Liver (tissue), 3 donors: Measurements from ENCODE around the gene COX4I1.

Experiments
- ATF3 ChIP-seq: IDR thresholded peaks from 2 replicates; pipeline ENCODE4 v1.6.1; 2016; ENCODE audit warnings: antibody characterized with exemption
- CTCF ChIP-seq: fragments of 150-350 bp; IDR thresholded peaks from 2 replicates; pipeline ENCODE4 v1.5.1; 2017; ENCODE audit warnings: improper control_type of control experiment, low read depth, low read length; ENCODE audit not compliant: missing input control
- EGR1 ChIP-seq, 2 donors: IDR thresholded peaks; 2 replicates each; pipeline ENCODE4 v1.6.1; 2016 to 2018; ENCODE audit warnings: antibody characterized with exemption in 2 of 2, low read depth in 2 of 2
- GABPA ChIP-seq, 2 donors: IDR thresholded peaks in 1 of 2; conservative IDR thresholded peaks in 1 of 2; 2 replicates each; pipeline ENCODE4 v1.6.1; 2016; ENCODE audit warnings: antibody characterized with exemption in 2 of 2, mild to moderate bottlenecking in 1 of 2, moderate library complexity in 1 of 2
- NR2F2 ChIP-seq: IDR thresholded peaks from 2 replicates; pipeline ENCODE4 v1.6.1; 2016; ENCODE audit warnings: antibody characterized with exemption
- REST ChIP-seq: IDR thresholded peaks from 2 replicates; pipeline ENCODE4 v1.6.1; 2016; ENCODE audit warnings: antibody characterized with exemption, mild to moderate bottlenecking
- RXRA ChIP-seq, 2 donors: IDR thresholded peaks; 2 replicates each; pipeline ENCODE4 v1.6.1; 2017 to 2018; ENCODE audit warnings: antibody characterized with exemption in 2 of 2, mild to moderate bottlenecking in 1 of 2
- TAF1 ChIP-seq: conservative IDR thresholded peaks from 2 replicates; pipeline ENCODE4 v1.6.1; 2016; ENCODE audit warnings: antibody characterized with exemption, mild to moderate bottlenecking
- YY1 ChIP-seq: IDR thresholded peaks from 2 replicates; pipeline ENCODE4 v1.6.1; 2016; ENCODE audit warnings: antibody characterized with exemption, mild to moderate bottlenecking
- ZBTB33 ChIP-seq: IDR thresholded peaks from 2 replicates; pipeline ENCODE4 v1.6.1; 2016; ENCODE audit warnings: antibody characterized with exemption
- donor health status: healthy.
- donor health status: healthy.

GRCh38 chr16:85812031-85812807 is 12.7 kb downstream of the COX4I1 start:
- TF ChIP-seq REST (no peak), CTCF (no peak), TAF1 (no peak), RXRA (IDR thresholded peaks at IDR 0.05) (no peak), EGR1 (IDR thresholded peaks at IDR 0.05; ENCODE audit: low read depth in 2 of 2) (no peak), ATF3 (no peak), YY1 (no peak), GABPA (IDR thresholded peaks at IDR 0.05 in 1 of 2, conservative IDR thresholded peaks at IDR 0.05 in 1 of 2) (no peak), NR2F2 (no peak), ZBTB33 (no peak)
